Smooth muscle cell (in vitro differentiated cells): ENCODE measurements around the gene CPVL. TPM values are rescaled to one million over a fixed set of nuclear protein-coding genes. Genes with fewer than 3 reads are reported as not detected.

Experiments
- DNase-seq: peaks from one replicate; lab custom pipeline; 2025; ENCODE audit not compliant: unreplicated experiment; lab: John Stamatoyannopoulos, UW
- H2AFZ ChIP-seq: fragments of 200-600 bp; sonication (generic); 2 replicates; pipeline ENCODE4 v1.6.0; 2016; ENCODE audit warnings: antibody characterized with exemption, low read depth, mild to moderate bottlenecking
- H3F3A ChIP-seq: fragments of 200-600 bp; sonication (generic); 2 replicates; pipeline ENCODE4 v1.6.0; 2017; ENCODE audit warnings: antibody characterized with exemption, low read depth
- H3K27ac ChIP-seq: fragments of 200-600 bp; sonication (generic); 2 replicates; pipeline ENCODE4 v1.5.1; 2016; ENCODE audit warnings: low read depth, mild to moderate bottlenecking
- H3K27me3 ChIP-seq: fragments of 200-600 bp; sonication (generic); 2 replicates; pipeline ENCODE4 v1.6.1; 2016; ENCODE audit warnings: low read depth, mild to moderate bottlenecking
- H3K36me3 ChIP-seq: fragments of 200-600 bp; sonication (generic); 2 replicates; pipeline ENCODE4 v1.5.1; 2016; ENCODE audit warnings: low read depth
- H3K4me1 ChIP-seq: fragments of 200-600 bp; sonication (generic); 2 replicates; pipeline ENCODE4 v1.5.1; 2016; ENCODE audit warnings: low read depth
- H3K4me2 ChIP-seq: fragments of 200-600 bp; sonication (generic); 2 replicates; pipeline ENCODE4 v1.6.0; 2016; ENCODE audit warnings: mild to moderate bottlenecking
- H3K4me3 ChIP-seq: fragments of 200-600 bp; sonication (generic); 2 replicates; pipeline ENCODE4 v1.5.1; 2016; ENCODE audit warnings: mild to moderate bottlenecking
- H3K79me2 ChIP-seq: fragments of 200-600 bp; sonication (generic); 2 replicates; pipeline ENCODE4 v1.6.0; 2016; ENCODE audit warnings: low read depth, mild to moderate bottlenecking
- H3K9ac ChIP-seq: fragments of 200-600 bp; sonication (generic); 2 replicates; pipeline ENCODE4 v1.6.0; 2016; ENCODE audit warnings: low read depth
- H3K9me3 ChIP-seq: fragments of 200-600 bp; sonication (generic); replicated peaks from 2 replicates; pipeline ENCODE4 v1.5.1; 2016; ENCODE audit warnings: low read depth
- H4K20me1 ChIP-seq: fragments of 200-600 bp; sonication (generic); 2 replicates; pipeline ENCODE4 v1.6.0; 2016; ENCODE audit warnings: low read depth
- WGBS: methylation state at CpG from one replicate; pipeline ENCODE4 v1.1.7; 2016; ENCODE audit warnings: low lambda C conversion rate; 5-methylcytosine and 5-hydroxymethylcytosine counted together
- polyA plus RNA-seq: library from polyadenylated mRNA; unstranded; fragments of >200 nt; fragmentation: Nextera tagmentation; extraction: Ambion mirVana; gene quantifications from 2 replicates; pipeline ENCODE4 v1.2.1, GENCODE V29; 2016
- total RNA-seq: library from RNA; depleted of rRNA; stranded (reverse); fragments of >200 nt; gene quantifications from 2 replicates; pipeline ENCODE4 v1.2.3, GENCODE V29; 2014
- TF ChIP-seq, protein P1 (sequence below): fragments of 200-600 bp; sonication (generic); IDR thresholded peaks from 2 replicates; pipeline ENCODE4 v1.5.1; 2017; ENCODE audit warnings: borderline replicate concordance, mild to moderate bottlenecking, antibody characterized with exemption; ENCODE audit not compliant: insufficient read depth, poor library complexity, severe bottlenecking

CPVL gene
- total and polyA plus RNA-seq, 2 experiments from 2014 or later, result 7.2 to 29.8 TPM

DNA sequence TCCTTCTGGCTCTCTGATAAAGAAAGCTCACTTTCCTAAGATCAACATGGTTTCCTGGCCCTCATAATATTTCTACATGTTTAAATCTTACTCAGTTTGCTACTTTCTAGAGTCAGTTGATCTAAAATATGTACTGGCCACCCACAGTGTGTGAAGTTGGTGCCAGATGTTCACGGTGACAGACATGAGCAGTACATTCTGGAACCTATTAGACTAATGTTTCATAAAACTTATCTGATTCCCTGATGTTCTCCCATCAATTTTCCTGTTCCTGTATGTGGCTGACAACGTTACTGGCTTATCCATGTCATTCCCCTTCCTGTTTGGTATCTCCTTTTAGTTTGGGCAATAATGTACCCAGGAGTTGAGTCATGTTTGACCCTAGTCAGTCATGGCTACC is 13.7 kb upstream of the CPVL start:
- 23% methylated on average over 2 of the region's 2 CpGs for WGBS

DNA sequence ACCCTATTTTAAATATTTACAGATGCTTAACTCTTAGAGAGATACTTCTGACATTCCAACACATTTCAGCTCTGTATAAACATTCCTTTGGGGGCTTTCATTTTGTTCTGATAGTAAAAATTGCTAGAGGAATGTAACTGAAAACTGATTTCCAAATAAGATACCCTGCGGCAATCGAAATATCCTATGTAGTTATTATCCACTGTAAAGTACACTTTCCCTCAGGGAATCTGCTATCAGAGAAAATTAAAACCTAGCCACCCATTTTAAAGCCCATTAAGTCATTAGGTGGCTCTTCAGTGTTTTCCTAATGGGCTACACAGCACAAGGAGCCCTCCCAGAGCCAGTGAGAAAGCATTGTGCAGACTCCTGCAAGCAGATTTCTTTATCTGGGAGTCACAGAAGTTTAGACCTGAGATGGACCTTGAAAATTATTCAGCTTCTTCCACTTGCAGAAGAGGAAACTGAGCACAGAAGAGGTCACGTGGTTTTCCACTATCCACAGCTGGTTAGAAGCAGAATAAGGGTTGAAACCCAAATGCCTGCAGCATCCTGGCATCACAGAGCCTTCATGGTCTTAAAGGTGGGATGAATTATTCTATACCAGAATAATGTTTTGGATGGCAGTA is 12.6 kb upstream of the CPVL start:
- DNase-seq, result no peak
- H3K4me2 ChIP-seq, result no peak overlapping the region
- H3K79me2 ChIP-seq, result no peaks in the 10 kb centered on the region
- no peak overlapping the region for H3K27ac ChIP-seq
- H3K36me3 ChIP-seq, result no peaks in the 10 kb centered on the region
- no peaks in the 10 kb centered on the region for H3K27me3 ChIP-seq
- H3F3A ChIP-seq, result no peaks in the 10 kb centered on the region
- no peaks in the 10 kb centered on the region for H3K9me3 ChIP-seq
- H3K4me1 ChIP-seq, result no peaks in the 10 kb centered on the region
- no peak overlapping the region for H3K4me3 ChIP-seq
- no peaks in the 10 kb centered on the region for H4K20me1 ChIP-seq
- TF ChIP-seq, protein P1, sequence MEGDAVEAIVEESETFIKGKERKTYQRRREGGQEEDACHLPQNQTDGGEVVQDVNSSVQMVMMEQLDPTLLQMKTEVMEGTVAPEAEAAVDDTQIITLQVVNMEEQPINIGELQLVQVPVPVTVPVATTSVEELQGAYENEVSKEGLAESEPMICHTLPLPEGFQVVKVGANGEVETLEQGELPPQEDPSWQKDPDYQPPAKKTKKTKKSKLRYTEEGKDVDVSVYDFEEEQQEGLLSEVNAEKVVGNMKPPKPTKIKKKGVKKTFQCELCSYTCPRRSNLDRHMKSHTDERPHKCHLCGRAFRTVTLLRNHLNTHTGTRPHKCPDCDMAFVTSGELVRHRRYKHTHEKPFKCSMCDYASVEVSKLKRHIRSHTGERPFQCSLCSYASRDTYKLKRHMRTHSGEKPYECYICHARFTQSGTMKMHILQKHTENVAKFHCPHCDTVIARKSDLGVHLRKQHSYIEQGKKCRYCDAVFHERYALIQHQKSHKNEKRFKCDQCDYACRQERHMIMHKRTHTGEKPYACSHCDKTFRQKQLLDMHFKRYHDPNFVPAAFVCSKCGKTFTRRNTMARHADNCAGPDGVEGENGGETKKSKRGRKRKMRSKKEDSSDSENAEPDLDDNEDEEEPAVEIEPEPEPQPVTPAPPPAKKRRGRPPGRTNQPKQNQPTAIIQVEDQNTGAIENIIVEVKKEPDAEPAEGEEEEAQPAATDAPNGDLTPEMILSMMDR, result no peak
- H2AFZ ChIP-seq, result no peak overlapping the region
- no peak overlapping the region for H3K9ac ChIP-seq
- 59% methylated on average over 3 of the region's 3 CpGs for WGBS

More for the DNA sequence above, 13.7 kb upstream of the CPVL start:
- Histone ChIP-seq H3K4me2 (no peak overlapping the region), H3K9me3 (no peaks in the 10 kb centered on the region), H3K79me2 (no peaks in the 10 kb centered on the region), H4K20me1 (no peaks in the 10 kb centered on the region), H3F3A (no peaks in the 10 kb centered on the region), H3K36me3 (no peaks in the 10 kb centered on the region), H3K27me3 (no peaks in the 10 kb centered on the region), H3K27ac (no peak overlapping the region), H3K9ac (no peak overlapping the region), H2AFZ (no peak overlapping the region), H3K4me1 (no peaks in the 10 kb centered on the region), H3K4me3 (no peak overlapping the region)
- TF ChIP-seq, protein P1, result no peak
- DNase-seq, result no peak

DNA sequence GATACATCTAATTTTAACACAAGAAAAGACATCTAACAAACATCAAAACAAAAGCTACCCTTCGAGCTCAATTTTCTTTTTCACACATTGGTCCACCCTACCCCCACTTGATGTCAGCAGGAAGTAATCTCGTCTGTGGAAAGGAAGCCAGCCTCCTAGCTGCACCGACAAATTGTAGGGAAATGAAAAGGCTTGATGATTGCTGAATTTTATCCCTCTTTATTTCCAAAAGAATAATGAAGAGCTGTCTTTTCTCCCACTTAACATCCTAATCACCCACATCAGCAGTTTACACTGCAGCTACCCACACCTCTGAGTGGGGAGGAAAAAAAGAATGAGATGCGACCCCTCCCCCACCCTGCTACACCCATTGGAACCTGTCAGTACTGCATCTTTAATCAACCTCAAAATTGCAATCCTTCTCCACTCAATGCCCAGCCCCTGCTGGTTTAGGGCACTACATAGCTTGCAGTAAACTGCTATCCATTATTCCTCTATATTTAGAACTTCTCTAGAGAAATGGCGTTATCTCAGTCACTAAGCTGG is 10.6 kb upstream of the CPVL start:
- Histone ChIP-seq H3K9me3 (no peaks in the 10 kb centered on the region), H2AFZ (no peak overlapping the region), H3K4me2 (no peak overlapping the region), H3F3A (no peaks in the 10 kb centered on the region), H3K4me3 (no peak overlapping the region), H3K4me1 (no peaks in the 10 kb centered on the region), H4K20me1 (no peaks in the 10 kb centered on the region), H3K9ac (no peak overlapping the region), H3K27ac (no peak overlapping the region), H3K27me3 (no peaks in the 10 kb centered on the region), H3K36me3 (no peaks in the 10 kb centered on the region), H3K79me2 (no peaks in the 10 kb centered on the region)
- 57% methylated on average over 5 of the region's 5 CpGs for WGBS
- no peak for DNase-seq
- TF ChIP-seq, protein P1, result no peak

GRCh38 chr7:29154076-29154475 is 7.7 kb upstream of the CPVL start:
- no peak overlapping the region for H3K27ac ChIP-seq
- WGBS, result 85% methylated on average over 2 of the region's 2 CpGs
- H4K20me1 ChIP-seq, result no peaks in the 10 kb centered on the region
- H3K4me3 ChIP-seq, result no peak overlapping the region
- no peaks in the 10 kb centered on the region for H3K79me2 ChIP-seq
- H3K9ac ChIP-seq, result no peak overlapping the region
- no peak for DNase-seq
- H3K4me2 ChIP-seq, result no peak overlapping the region
- H3F3A ChIP-seq, result no peaks in the 10 kb centered on the region
- no peaks in the 10 kb centered on the region for H3K4me1 ChIP-seq
- H3K36me3 ChIP-seq, result no peaks in the 10 kb centered on the region
- H3K9me3 ChIP-seq, result no peaks in the 10 kb centered on the region
- no peak overlapping the region for H2AFZ ChIP-seq
- TF ChIP-seq, protein P1, result no peak
- H3K27me3 ChIP-seq, result no peaks in the 10 kb centered on the region
